Spinal cord (tissue), 10 donors: Measurements from ENCODE around the gene PGM5. TPM values are rescaled to one million over a fixed set of nuclear protein-coding genes. Genes with fewer than 3 reads are reported as not detected.

ENCODE experiments used
- DNase-seq, 6 donors: peaks; one replicate each; pipeline versions ENCODE4 v3.0.0 to v3.0.0-alpha.2; 2013 to 2015; ENCODE audit warnings: low spot score in 6 of 6, low read depth in 4 of 6
- H3K27ac ChIP-seq: one replicate; pipeline ENCODE4 v1.5.1; 2013; ENCODE audit warnings: low read depth, low read length, control low read depth
- H3K27me3 ChIP-seq: one replicate; pipeline ENCODE4 v1.6.1; 2013; ENCODE audit warnings: low read length; ENCODE audit not compliant: control insufficient read depth, insufficient read depth
- H3K36me3 ChIP-seq: one replicate; pipeline ENCODE4 v1.6.1; 2013; ENCODE audit warnings: low read length; ENCODE audit not compliant: control insufficient read depth, insufficient read depth
- H3K4me1 ChIP-seq: one replicate; pipeline ENCODE4 v1.6.1; 2013; ENCODE audit warnings: low read length; ENCODE audit not compliant: control insufficient read depth, insufficient read depth
- H3K4me3 ChIP-seq: one replicate; pipeline ENCODE4 v1.5.1; 2013; ENCODE audit warnings: low read depth, low read length, control low read depth
- H3K9me3 ChIP-seq: one replicate; pipeline ENCODE4 v1.6.1; 2013; ENCODE audit warnings: low read length; ENCODE audit not compliant: control insufficient read depth, insufficient read depth
- WGBS: methylation state at CpG from one replicate; pipeline ENCODE4 v1.1.5; 2013; ENCODE audit warnings: missing lambda C conversion rate; ENCODE audit not compliant: insufficient coverage; 5-methylcytosine and 5-hydroxymethylcytosine counted together
- polyA plus RNA-seq, 2 donors: library from polyadenylated mRNA; unstranded; fragments of 120-200 nt; gene quantifications; one replicate each; pipeline ENCODE4 v1.2.1, GENCODE V29; 2013; ENCODE audit not compliant: insufficient read length in 2 of 2
- total RNA-seq, 2 donors: library from RNA; depleted of rRNA in 1 of 2; stranded (reverse); fragments of 120-200 nt in 1 of 2; fragments of >200 nt in 1 of 2; gene quantifications; one replicate each; pipeline versions ENCODE4 v1.2.3 to v1.2.4, GENCODE V29; 2013 to 2014
- donor health status: healthy.

Gene PGM5
- total and polyA plus RNA-seq, 4 donors = 5.2 to 55.9 (median 14.2) TPM

DNA sequence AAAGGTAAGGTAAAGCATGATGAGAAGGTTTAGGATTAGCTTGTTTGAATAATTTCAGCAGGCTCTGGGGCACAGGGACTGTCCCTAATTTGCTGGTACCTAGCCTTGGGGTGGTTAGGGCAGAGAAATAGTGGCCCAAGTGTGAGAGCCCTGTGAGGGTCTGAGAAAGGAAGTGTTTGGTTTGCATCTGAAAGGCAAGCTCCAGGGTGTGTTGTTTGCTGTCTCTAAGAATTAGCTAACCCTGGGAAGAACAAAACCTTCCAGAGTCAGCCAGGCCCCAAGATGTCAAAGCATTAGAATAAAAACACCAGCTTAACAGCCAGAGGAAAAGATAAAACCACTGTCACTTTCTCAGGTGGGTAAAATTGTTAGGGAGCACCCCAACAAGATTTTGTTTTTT is 153.3 kb downstream of the PGM5 start:
- H3K36me3 ChIP-seq = no peaks in the 10 kb centered on the region
- no peak for DNase-seq
- H3K4me3 ChIP-seq = no peak overlapping the region
- no peaks in the 10 kb centered on the region for H3K27me3 ChIP-seq
- H3K9me3 ChIP-seq = no peaks in the 10 kb centered on the region
- H3K4me1 ChIP-seq = no peaks in the 10 kb centered on the region
- H3K27ac ChIP-seq = no peak overlapping the region

DNA sequence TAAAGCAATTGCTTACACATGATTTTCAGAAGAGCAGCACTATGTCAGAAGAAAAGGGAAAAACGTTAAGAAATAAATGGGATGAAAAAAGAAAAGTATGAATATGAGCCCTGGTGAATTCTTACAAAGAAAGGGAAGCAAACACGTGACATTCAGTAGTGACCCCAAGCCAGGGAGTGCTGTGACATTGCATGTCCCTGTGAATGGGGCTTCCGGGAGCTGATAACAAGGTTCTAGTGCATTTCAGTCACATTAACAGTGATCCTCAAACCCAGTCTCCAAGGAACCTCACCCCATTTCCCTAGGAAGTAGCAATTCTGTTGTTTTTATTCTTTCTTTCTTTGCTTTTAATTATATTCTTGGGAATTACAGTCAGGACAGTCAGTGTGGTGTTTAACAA is 157.0 kb downstream of the PGM5 start:
- Histone ChIP-seq H3K4me1 (no peaks in the 10 kb centered on the region), H3K27me3 (no peaks in the 10 kb centered on the region), H3K27ac (no peak overlapping the region), H3K9me3 (no peaks in the 10 kb centered on the region), H3K36me3 (no peaks in the 10 kb centered on the region), H3K4me3 (no peak overlapping the region)
- no peak for DNase-seq
- 67% methylated on average over 2 of the region's 3 CpGs for WGBS

DNA sequence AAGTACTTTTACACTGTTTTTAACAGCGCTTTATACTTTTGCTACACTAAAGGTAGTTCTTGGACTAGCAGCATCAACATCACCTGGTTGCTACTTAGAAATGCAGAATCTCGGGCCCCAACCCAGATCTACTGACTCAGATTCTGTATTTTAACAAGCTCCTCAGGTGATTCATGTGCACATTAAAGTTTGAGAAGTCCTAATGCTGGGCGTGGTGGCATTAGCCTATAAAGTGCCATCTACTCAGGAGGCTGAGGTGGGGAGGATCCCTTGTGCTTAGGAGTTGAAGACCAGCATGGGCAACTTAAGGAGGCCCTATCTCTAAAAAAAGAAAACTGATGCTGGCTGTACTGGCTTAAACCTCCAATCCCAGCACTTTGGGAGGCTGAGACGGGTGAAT is 157.6 kb downstream of the PGM5 start:
- 90% methylated on average over 1 of the region's 4 CpGs for WGBS

DNA sequence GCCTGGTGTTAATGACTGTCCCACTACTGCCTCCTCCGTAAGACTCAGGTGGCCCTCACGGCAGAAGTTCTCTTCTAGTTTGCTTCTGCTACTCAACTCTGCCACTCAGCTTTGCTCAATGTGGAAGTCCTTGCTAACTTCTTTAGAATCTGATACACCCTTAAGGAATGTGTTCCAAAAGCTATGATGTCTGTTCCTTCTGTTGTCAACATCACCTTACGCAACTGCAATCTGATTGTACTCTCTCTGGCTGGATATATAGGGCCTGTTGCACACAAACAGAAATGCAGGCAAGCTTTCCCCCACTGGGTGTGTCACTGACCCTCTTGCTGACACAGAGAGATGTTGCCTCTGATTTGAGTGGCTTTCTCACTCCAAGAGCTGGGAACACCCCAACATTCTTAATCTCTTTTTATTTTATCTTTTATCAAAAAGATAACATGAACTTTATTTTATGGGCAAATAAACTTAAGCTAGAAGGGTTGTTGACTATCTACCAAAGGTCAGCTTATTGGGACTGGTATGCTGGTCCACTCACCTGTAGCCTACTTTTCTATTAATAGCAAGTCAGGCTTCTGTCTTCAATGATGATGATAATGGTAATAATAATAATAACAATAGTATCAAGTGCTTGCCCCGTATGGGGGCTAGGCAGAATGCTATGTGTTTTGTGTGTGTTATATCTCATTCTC is 159.1 kb downstream of the PGM5 start:
- H3K4me3 ChIP-seq = no peak overlapping the region
- H3K4me1 ChIP-seq = no peaks in the 10 kb centered on the region
- DNase-seq = no peak
- H3K36me3 ChIP-seq = no peaks in the 10 kb centered on the region
- H3K9me3 ChIP-seq = no peaks in the 10 kb centered on the region
- no peaks in the 10 kb centered on the region for H3K27me3 ChIP-seq
- H3K27ac ChIP-seq = no peak overlapping the region
- WGBS = 86% methylated on average over 2 of the region's 4 CpGs

More for the DNA sequence above, 157.6 kb downstream of the PGM5 start:
- Histone ChIP-seq H3K9me3 (no peaks in the 10 kb centered on the region), H3K27ac (no peak overlapping the region), H3K36me3 (no peaks in the 10 kb centered on the region), H3K4me1 (no peaks in the 10 kb centered on the region), H3K4me3 (no peak overlapping the region), H3K27me3 (no peaks in the 10 kb centered on the region)
- DNase-seq = no peak

DNA sequence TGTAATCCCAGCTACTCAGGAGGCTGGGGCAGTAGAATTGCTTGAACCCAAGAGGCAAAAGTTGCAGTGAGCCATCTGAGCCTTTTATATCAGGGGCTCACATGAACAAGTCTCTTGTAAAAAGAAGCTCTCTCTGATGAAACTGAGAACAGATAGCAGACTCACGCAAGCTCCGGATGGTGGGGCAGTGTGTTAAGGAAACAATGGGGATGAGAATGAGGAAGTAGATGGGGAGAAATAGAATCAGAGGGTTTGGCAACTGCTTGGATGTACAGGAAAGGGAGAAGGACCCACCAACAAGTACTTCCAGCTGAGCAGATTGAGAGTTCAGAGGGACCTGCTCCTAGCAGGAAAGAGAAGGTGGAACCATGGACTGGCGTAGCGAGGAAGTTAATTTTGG is 165.7 kb downstream of the PGM5 start:
- no peaks in the 10 kb centered on the region for H3K27me3 ChIP-seq
- no peak overlapping the region for H3K4me3 ChIP-seq
- no peak overlapping the region for H3K27ac ChIP-seq
- H3K36me3 ChIP-seq = no peaks in the 10 kb centered on the region
- no peaks in the 10 kb centered on the region for H3K9me3 ChIP-seq
- H3K4me1 ChIP-seq = no peaks in the 10 kb centered on the region
- 67% methylated on average over 4 of the region's 4 CpGs for WGBS
- DNase-seq = no peak

DNA sequence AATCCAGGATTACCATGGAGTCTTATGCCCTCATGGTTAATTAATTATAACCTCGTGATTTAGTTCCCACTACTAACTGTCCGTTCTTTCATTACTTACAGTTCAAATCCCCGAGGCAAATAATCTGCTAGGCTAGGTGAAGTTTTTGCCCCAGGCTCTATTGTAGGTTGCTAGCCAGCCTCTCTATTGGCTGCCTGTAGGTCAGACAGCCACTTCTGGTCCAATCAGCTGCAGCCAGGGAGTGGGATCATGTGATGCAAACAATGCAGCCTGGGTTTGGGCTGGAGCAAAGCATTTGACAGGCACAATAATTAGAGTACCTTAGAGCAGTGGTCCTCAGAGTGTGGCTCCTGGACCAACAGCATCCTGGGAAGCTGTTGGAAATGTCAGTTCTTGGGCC is 166.5 kb downstream of the PGM5 start:
- no CpG with 5 or more reads among the region's 3 CpGs for WGBS
- Histone ChIP-seq H3K4me3 (no peak overlapping the region), H3K36me3 (no peaks in the 10 kb centered on the region), H3K4me1 (no peaks in the 10 kb centered on the region), H3K9me3 (no peaks in the 10 kb centered on the region), H3K27me3 (no peaks in the 10 kb centered on the region), H3K27ac (no peak overlapping the region)
- DNase-seq = no peak

DNA sequence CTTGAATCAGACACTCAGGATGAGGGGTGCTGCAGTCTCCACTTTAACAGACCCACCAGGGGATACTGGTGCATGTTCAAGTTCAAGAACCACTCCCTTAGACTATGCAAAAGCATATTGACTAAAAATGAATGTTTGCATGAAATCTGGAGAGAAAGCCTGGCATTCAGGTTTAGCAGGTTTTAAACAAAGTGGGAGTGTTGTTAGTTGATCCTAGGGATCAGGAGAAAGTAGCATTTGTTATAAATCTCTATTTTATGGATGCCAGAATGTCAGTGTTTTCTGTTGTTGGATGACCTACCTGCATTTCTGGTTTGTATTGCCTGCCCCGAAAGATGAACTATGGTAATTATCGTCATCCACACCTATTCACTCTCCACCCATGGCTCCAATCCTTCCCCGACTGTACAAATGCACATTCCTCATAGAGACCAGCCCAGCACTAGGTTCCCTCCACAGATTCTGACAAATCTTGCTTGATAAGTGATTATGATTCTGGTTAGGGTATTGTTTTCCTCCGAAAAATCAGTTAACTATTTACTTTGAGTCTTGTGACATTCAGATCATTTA is 167.0 kb downstream of the PGM5 start:
- Histone ChIP-seq H3K27me3 (no peaks in the 10 kb centered on the region), H3K36me3 (no peaks in the 10 kb centered on the region), H3K4me3 (no peak overlapping the region), H3K27ac (no peak overlapping the region), H3K9me3 (no peaks in the 10 kb centered on the region), H3K4me1 (no peaks in the 10 kb centered on the region)
- no peak for DNase-seq
- no CpG with 5 or more reads among the region's 4 CpGs for WGBS

DNA sequence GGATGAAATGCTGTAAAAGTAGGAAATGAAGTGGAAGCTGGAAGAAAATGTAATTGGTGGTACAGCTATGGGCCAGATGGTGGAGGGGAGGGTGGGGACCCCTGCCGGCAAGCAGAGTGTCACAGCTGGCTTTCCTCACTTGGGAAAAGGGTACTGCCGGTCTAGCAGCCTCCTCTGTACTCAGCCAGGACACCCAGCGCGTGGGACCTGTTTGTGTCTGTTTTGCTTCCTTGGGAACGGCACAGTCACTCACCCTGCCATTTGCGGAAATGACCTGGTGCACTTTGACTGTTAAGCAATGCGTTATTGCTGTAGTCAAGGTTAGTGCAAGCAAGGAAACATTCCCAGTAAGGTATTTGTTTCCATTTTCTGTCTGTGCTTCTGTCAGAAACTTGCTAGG is 174.2 kb downstream of the PGM5 start:
- peak in 1 of 6 donors; percentile 3 for DNase-seq
- H3K9me3 ChIP-seq = no peaks in the 10 kb centered on the region
- no peaks in the 10 kb centered on the region for H3K36me3 ChIP-seq
- H3K27ac ChIP-seq = no peak overlapping the region
- WGBS = 42% methylated on average over 7 of the region's 7 CpGs
- no peaks in the 10 kb centered on the region for H3K4me1 ChIP-seq
- no peaks in the 10 kb centered on the region for H3K27me3 ChIP-seq
- H3K4me3 ChIP-seq = no peak overlapping the region

DNA sequence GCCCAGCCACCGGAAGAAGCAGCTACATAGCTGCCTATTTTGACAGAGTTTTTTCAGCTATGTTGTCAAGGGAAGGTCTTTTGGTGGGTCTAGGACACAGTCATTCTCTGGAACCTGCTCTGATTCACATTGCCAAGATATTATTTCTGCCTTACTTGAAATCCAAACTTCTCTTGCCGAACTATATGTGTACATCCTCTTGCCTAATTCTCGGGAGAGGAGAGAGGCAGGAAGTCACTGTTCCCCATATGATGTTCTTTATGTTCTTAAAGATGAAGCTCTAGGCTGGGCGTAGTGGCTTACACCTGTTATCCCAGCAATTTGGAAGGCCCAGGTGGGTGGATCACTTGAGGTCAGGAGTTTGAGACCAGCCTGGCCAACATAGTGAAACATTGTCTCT is 175.7 kb downstream of the PGM5 start:
- no peaks in the 10 kb centered on the region for H3K9me3 ChIP-seq
- H3K36me3 ChIP-seq = no peaks in the 10 kb centered on the region
- H3K27me3 ChIP-seq = no peaks in the 10 kb centered on the region
- H3K4me3 ChIP-seq = no peak overlapping the region
- no peaks in the 10 kb centered on the region for H3K4me1 ChIP-seq
- no peak for DNase-seq
- H3K27ac ChIP-seq = no peak overlapping the region
- WGBS = 80% methylated on average over 2 of the region's 4 CpGs

DNA sequence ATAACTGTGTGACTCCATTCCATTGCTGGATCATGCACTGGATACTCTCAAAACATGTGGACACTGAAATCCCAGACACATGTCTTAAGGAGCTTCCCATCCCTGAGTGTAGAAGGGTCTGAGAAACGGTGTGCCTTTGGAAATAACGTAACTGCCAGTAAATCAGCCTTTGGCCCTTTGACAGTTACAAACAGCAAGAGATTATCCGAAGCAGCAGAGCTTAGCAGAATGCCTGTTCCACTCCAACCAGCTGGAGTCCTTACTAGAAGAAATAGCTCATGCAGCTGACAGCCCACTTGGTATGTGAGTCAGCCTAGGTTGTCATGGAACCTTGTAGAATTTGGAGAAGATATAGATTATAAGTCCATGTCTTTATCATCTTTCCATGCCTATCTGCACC is 177.3 kb downstream of the PGM5 start:
- no peak overlapping the region for H3K4me3 ChIP-seq
- no peaks in the 10 kb centered on the region for H3K4me1 ChIP-seq
- H3K27me3 ChIP-seq = no peaks in the 10 kb centered on the region
- 63% methylated on average over 2 of the region's 3 CpGs for WGBS
- no peaks in the 10 kb centered on the region for H3K36me3 ChIP-seq
- peak in 1 of 6 donors; percentile 35 for DNase-seq
- no peak overlapping the region for H3K27ac ChIP-seq
- no peaks in the 10 kb centered on the region for H3K9me3 ChIP-seq
